ENCODE results near the gene NXPH4.

Gene NXPH4

GRCh38 chr12:57195611-57196371 is 20.8 kb upstream of the NXPH4 start:
- no peak for DNase-seq (ENCODE audit: low read depth)
- TF ChIP-seq CTCF (conservative IDR thresholded peaks at IDR 0.05; ENCODE audit: low read depth, low read length): no peak
- H3K4me3 ChIP-seq (ENCODE audit: low read depth, low read length): no peak overlapping the region

GRCh38 chr12:57196439-57196838 is 20.2 kb upstream of the NXPH4 start:
- H3K4me3 ChIP-seq (ENCODE audit: low read depth, low read length): no peak overlapping the region
- no peak for TF ChIP-seq CTCF (conservative IDR thresholded peaks at IDR 0.05; ENCODE audit: low read depth, low read length)
- no peak for DNase-seq (ENCODE audit: low read depth)

GRCh38 chr12:57196956-57197355 is 19.6 kb upstream of the NXPH4 start:
- H3K4me3 ChIP-seq (ENCODE audit: low read depth, low read length): no peak overlapping the region
- DNase-seq (ENCODE audit: low read depth): no peak
- no peak for TF ChIP-seq CTCF (conservative IDR thresholded peaks at IDR 0.05; ENCODE audit: low read depth, low read length)

- DNase-seq (ENCODE audit: low read depth): no peak
- no peak for TF ChIP-seq CTCF (conservative IDR thresholded peaks at IDR 0.05; ENCODE audit: low read depth, low read length)
- no peak overlapping the region for H3K4me3 ChIP-seq (ENCODE audit: low read depth, low read length)
These were observed 18.3 kb upstream of the NXPH4 start for GRCh38 chr12:57198329-57198728.

- no peak for TF ChIP-seq CTCF (conservative IDR thresholded peaks at IDR 0.05; ENCODE audit: low read depth, low read length)
- no peak for DNase-seq (ENCODE audit: low read depth)
- no peak overlapping the region for H3K4me3 ChIP-seq (ENCODE audit: low read depth, low read length)
These were observed 17.4 kb upstream of the NXPH4 start for GRCh38 chr12:57199191-57199590.

- H3K4me3 ChIP-seq (ENCODE audit: low read depth, low read length): no peak overlapping the region
- TF ChIP-seq CTCF (conservative IDR thresholded peaks at IDR 0.05; ENCODE audit: low read depth, low read length): no peak
- DNase-seq (ENCODE audit: low read depth): no peak
These were observed 16.1 kb upstream of the NXPH4 start for GRCh38 chr12:57200497-57200896.

- DNase-seq (ENCODE audit: low read depth): no peak
- no peak overlapping the region for H3K4me3 ChIP-seq (ENCODE audit: low read depth, low read length)
- TF ChIP-seq CTCF (conservative IDR thresholded peaks at IDR 0.05; ENCODE audit: low read depth, low read length): no peak
These were observed 15.4 kb upstream of the NXPH4 start for GRCh38 chr12:57201219-57201618.

Data from choroid plexus epithelial cell (primary cell).